ENCODE data around the gene BTBD6.
"Not testable (repeated sequence)": the region's sequence is repeated elsewhere in the genome, so short reads cannot be mapped to it uniquely, and the experiment has no call there.

The BTBD6 gene

DNA sequence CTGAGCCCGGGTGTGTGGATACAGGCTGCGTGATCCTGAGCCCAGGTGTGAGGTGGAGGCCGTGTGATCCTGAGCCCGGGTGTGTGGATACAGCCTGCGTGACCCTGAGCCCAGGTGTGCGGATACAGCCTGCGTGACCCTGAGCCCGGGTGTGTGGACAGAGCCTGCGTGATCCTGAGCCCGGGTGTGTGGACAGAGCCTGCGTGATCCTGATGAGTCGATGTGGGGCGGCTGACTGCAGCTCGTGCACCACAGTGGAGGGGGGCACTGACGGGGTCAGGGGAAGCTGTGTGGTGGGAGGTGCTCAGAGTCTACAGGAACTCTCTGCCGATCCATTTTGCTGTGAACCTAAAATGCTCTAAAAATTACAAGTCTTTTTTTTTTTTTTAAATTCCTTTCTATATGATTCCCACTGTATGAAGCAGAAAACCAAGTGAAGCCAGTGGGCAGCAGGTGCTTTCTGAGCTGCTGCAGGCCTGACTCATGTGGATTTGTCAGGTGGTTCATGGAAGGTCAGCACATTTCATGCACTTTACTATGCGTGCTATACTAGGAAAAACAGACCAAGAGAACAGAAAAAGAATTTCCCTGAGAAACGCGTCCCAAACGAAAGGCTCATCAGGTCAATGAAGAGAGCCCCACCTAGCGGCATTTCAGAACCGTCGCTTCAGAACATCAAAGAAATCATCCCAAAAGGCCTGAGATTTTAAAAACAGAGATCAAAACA lies 33.2 kb downstream of the BTBD6 start:
- in situ Hi-C loops (cut with HindIII; ENCODE audit: low pct_ligation_motif_present, low pct_unique_long_range_greater_than_20kb, low sequenced_read_pairs), result no loop called here
- peak; percentile 61 for DNase-seq

DNA sequence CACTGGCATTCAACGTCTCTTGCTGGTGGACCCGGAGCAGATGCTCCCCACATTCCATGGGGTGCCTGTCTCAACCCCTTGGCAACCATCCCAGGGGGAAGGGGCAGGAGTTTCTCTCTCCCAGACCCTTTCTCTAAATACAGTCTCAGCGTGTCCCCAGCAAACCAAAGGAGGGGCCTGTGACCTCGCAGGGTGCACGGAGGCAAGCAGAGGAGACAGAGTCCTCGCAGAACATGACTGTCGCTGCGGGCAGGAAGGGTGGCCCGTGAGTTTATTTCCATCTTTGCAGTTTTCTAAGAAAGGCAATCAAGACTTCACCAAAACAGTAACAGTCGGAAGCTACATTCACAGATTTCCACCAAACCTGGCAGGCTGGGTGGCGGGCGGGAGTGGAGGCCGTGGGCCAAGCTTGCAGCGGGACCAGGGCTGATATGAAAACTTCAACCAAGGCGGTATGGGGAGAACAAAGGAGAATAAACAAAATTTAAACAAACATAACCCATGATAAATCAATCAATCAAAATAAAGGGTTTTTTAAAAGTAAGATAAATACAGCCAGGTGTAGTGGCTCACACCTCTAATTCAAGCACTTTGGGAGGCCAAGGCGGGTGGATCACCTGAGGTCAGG lies 33.9 kb downstream of the BTBD6 start:
- in situ Hi-C loops (cut with HindIII; ENCODE audit: low pct_ligation_motif_present, low pct_unique_long_range_greater_than_20kb, low sequenced_read_pairs), result no loop called here
- DNase-seq, result no peak

GRCh38 chr14:105283028-105283427 lies 34.7 kb downstream of the BTBD6 start:
- in situ Hi-C loops (cut with HindIII; ENCODE audit: low pct_ligation_motif_present, low pct_unique_long_range_greater_than_20kb, low sequenced_read_pairs), result no loop called here
- DNase-seq, result no peak

DNA sequence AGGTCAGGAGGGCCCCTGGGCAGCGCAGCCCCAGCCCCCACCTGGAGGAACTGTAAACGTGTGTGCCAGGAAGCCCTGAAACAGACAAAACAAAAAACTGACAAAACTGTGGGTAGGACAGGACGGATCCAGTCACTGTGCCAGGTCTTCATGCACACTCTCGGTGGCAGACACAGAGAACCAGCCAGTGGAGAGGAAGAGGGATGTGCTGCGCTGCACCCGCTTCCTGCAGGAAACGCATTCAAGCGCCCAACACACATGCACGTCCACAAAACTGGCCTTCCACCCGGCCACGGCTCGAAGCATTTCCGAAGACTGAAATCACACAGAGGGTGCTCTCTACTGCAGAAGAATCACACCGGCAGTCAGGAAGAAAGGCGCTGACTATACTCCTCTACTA lies 35.6 kb downstream of the BTBD6 start:
- no peak for DNase-seq
- in situ Hi-C loops (cut with HindIII; ENCODE audit: low pct_ligation_motif_present, low pct_unique_long_range_greater_than_20kb, low sequenced_read_pairs), result no loop called here

- DNase-seq, result no peak
These were observed 36.8 kb downstream of the BTBD6 start for GRCh38 chr14:105285174-105285573.

GRCh38 chr14:105286759-105287144 lies 38.4 kb downstream of the BTBD6 start:
- no peak for DNase-seq
- in situ Hi-C loops (cut with HindIII; ENCODE audit: low pct_ligation_motif_present, low pct_unique_long_range_greater_than_20kb, low sequenced_read_pairs), result no loop called here

More at GRCh38 chr14:105285174-105285573, 36.8 kb downstream of the BTBD6 start:
- in situ Hi-C loops (cut with HindIII; ENCODE audit: low pct_ligation_motif_present, low pct_unique_long_range_greater_than_20kb, low sequenced_read_pairs), result no loop called here

DNA sequence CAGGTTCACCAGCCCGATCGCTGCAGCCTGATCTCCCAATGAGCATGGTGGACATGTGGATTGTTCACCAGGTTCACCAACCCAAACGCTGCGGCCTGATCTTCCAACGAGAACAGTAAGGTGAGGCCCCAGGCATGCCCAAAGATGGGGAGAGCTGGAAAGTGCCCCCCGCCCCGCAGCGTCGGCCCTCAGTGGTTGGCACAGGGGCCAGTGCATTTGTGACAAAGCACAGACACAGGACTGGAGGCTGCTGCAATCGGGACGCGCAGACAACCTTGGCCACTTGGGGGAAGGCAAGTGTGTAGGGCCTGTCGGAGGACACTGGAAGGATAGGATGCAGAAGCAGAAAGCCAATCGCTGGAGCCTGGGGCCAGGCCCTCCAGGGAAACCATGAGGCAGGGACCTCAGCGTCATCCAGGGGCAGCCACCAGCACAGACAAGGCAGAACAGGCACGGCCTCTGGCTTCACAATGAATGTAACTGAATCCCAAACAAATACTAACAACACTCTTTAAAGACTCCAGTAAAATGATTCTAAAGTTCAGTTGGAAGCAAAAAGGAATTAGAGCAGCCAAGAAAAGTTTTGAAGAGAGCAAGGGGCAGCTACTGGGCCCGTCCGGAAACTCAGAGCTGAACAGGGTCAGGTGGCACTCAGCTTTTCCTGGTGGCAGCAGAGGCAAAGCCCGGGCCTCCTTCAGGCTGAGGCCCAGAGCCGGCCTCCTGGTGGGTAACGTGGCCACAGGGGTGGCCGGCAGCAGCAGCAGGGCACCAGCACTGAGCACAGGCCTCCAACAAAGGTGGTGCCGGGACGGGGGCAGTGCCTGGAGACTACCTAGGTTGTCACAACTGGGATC lies 39.1 kb downstream of the BTBD6 start:
- in situ Hi-C loops (cut with HindIII; ENCODE audit: low pct_ligation_motif_present, low pct_unique_long_range_greater_than_20kb, low sequenced_read_pairs), result no loop called here
- no peak for DNase-seq

DNA sequence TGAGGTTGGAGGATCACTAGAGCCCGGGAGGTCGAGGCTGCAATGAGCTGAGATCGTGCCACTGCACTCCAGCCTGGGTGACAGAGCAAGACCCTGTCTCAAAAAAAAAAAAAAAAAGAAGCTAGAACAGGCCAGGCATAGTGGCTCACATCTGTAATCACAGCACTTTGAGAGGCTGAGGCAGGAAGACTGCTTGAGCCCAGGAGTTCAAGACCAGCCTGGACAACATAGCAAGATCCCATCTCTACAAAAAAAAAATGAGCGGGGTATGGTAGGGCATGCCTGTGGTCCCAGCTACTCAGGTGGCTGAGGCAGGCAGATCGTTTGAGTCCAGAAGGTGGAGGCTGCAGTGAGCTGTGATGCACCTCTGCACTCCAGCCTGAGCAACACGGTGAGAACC lies 40.6 kb downstream of the BTBD6 start:
- in situ Hi-C loops (cut with HindIII; ENCODE audit: low pct_ligation_motif_present, low pct_unique_long_range_greater_than_20kb, low sequenced_read_pairs); DNase-seq: not testable (repeated sequence)

- no peak for DNase-seq
- in situ Hi-C loops (cut with HindIII; ENCODE audit: low pct_ligation_motif_present, low pct_unique_long_range_greater_than_20kb, low sequenced_read_pairs), result no loop called here
These were observed 42.5 kb downstream of the BTBD6 start for GRCh38 chr14:105290621-105291346.

DNA sequence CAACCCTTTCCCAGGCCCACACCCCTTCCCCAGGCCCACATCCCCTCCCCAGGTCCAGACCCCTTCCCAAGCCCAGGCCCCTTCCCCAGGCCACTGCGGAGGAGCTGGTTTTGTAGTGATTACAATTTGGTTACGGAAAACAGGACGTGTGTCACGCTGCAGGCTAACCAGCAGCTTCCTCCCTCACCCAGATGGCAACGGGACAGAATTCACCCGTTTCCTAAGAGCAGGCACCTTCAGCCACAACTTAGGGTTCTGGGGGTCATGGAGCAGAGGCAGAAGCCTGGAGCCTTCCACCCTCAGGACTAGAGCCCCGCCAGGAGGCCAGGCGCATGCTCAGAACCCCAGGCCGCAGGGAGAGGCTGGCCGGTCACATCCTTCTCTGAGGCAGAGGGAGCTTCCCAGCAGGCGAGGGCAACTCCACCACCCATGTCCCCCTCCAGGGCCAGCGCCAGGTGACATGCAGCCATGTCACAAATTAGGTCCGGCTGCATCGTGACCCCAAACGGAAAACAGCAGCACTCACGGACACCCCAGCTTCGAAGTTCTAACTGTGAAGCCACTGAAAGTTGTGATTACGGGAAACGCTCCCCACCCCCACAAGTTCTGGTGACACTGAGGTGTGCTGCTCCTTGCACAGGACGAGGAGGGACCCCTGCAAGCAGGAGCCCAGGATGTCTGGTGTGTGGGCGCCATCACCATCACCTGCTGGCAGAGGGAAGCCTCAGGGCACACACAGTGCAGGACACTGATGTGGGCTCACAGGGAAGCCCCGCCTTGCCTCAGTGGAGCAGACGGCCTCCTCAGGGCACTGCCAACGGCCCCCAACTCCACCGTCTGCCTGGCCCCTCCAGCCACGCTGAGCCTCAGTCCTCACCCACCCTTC lies 44.7 kb downstream of the BTBD6 start:
- DNase-seq, result no peak
- in situ Hi-C loops (cut with HindIII; ENCODE audit: low pct_ligation_motif_present, low pct_unique_long_range_greater_than_20kb, low sequenced_read_pairs), result no loop called here

- in situ Hi-C loops (cut with HindIII; ENCODE audit: low pct_ligation_motif_present, low pct_unique_long_range_greater_than_20kb, low sequenced_read_pairs), result no loop called here
- no peak for DNase-seq
These were observed 45.8 kb downstream of the BTBD6 start for GRCh38 chr14:105294142-105294597.

GRCh38 chr14:105297311-105297710 lies 49.0 kb downstream of the BTBD6 start:
- in situ Hi-C loops (cut with HindIII; ENCODE audit: low pct_ligation_motif_present, low pct_unique_long_range_greater_than_20kb, low sequenced_read_pairs); DNase-seq: not testable (repeated sequence)

DNA sequence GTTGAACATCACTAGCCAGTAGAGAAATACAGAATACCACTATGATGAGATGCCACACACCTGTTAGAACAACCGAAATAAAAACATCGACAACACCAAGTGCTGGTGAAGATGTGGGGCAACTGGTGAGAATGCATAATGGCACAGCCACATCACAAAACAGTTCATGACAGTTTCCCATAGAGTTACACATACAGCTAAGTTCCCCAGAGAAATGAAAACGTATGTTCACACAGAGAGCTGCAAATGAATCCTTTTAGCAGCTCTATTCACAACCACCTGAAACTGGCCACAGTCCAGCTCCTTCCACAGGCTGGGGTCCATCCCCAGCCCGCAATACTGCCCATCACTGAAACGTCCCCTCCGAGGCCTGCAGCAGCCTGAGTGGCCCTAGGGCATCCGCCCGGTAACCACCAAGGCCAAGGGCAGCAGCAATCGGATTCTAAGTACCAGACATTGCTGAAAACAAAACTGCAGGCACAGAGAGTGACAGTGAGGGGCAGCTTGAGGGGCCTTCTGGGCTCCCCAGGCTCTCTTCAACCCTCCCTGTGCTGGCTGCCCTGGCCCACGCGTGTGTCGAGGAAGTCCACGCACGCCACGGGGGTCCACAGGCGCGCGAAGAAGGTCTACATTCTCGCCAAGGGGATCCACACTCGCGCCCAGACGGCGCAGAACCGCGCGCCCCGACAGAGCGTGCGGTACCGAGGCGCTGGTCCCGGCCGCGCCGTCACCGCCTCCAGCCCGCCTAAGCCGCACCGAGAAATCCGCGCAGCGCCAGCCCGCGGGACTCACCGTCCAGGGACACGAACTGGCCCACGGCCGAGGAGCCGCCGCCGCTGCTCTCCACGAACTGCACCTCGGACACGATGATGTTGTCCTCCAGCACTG lies 51.6 kb downstream of the BTBD6 start:
- in situ Hi-C loops (cut with HindIII; ENCODE audit: low pct_ligation_motif_present, low pct_unique_long_range_greater_than_20kb, low sequenced_read_pairs), result no loop called here
- no peak for DNase-seq
